H9 (cell line): ENCODE results near the gene SCTR. TPM values are rescaled to one million over a fixed set of nuclear protein-coding genes. Genes with fewer than 3 reads are reported as not detected.
"Not testable (repeated sequence)": the region's sequence is repeated elsewhere in the genome, so short reads cannot be mapped to it uniquely, and the experiment has no call there.

Source experiments
- DNase-seq: peaks from one replicate; pipeline ENCODE4 v3.0.0-alpha.2; 2017
- H2AFZ ChIP-seq: one replicate; pipeline ENCODE4 v1.6.1; 2013; ENCODE audit warnings: mild to moderate bottlenecking, low read length, control low read depth, moderate library complexity
- H2AK5ac ChIP-seq: 2 replicates; pipeline ENCODE4 v1.6.1; 2013; ENCODE audit warnings: low read length, control low read depth, mixed read lengths; ENCODE audit not compliant: insufficient read length
- H2BK120ac ChIP-seq: one replicate; pipeline ENCODE4 v1.6.1; 2013; ENCODE audit warnings: low read depth, mild to moderate bottlenecking, low read length, control low read depth, inconsistent platforms; ENCODE audit not compliant: poor library complexity, severe bottlenecking
- H2BK12ac ChIP-seq: 2 replicates; pipeline ENCODE4 v1.6.1; 2013; ENCODE audit warnings: low read length, control low read depth, mixed read lengths, low read depth; ENCODE audit not compliant: insufficient read length
- H2BK15ac ChIP-seq: 2 replicates; pipeline ENCODE4 v1.6.1; 2013; ENCODE audit warnings: low read depth, low read length, control low read depth
- H2BK20ac ChIP-seq: one replicate; pipeline ENCODE4 v1.6.1; 2013; ENCODE audit warnings: low read depth, mild to moderate bottlenecking, low read length, control low read depth, inconsistent platforms; ENCODE audit not compliant: poor library complexity, severe bottlenecking
- H2BK5ac ChIP-seq: 2 replicates; pipeline ENCODE4 v1.6.1; 2013; ENCODE audit warnings: low read length, control low read depth, mixed read lengths; ENCODE audit not compliant: insufficient read length
- H3K14ac ChIP-seq: 2 replicates; pipeline ENCODE4 v1.6.1; 2013; ENCODE audit warnings: low read length, control low read depth; ENCODE audit not compliant: insufficient read depth
- H3K18ac ChIP-seq: 2 replicates; pipeline ENCODE4 v1.6.1; 2013; ENCODE audit warnings: low read depth, mild to moderate bottlenecking, mixed read lengths, low read length, control low read depth; ENCODE audit not compliant: insufficient read length
- H3K23ac ChIP-seq: 2 replicates; pipeline ENCODE4 v1.6.1; 2013; ENCODE audit warnings: low read length, control low read depth, mixed read lengths, low read depth; ENCODE audit not compliant: insufficient read length
- H3K23me2 ChIP-seq: 2 replicates; pipeline ENCODE4 v1.6.1; 2013; ENCODE audit warnings: low read depth, mild to moderate bottlenecking, mixed read lengths, low read length, control low read depth; ENCODE audit not compliant: insufficient read length, poor library complexity, severe bottlenecking
- H3K27ac ChIP-seq: 2 replicates; pipeline ENCODE4 v1.5.1; 2013; ENCODE audit warnings: low read length, control low read depth, mixed read lengths, low read depth; ENCODE audit not compliant: insufficient read length
- H3K27me3 ChIP-seq: 2 replicates; pipeline ENCODE4 v1.6.1; 2013; ENCODE audit warnings: low read length, control low read depth, inconsistent platforms; ENCODE audit not compliant: insufficient read depth
- H3K4ac ChIP-seq: 2 replicates; pipeline ENCODE4 v1.6.1; 2013; ENCODE audit warnings: low read depth, mild to moderate bottlenecking, control low read depth, inconsistent platforms, low read length, moderate library complexity
- H3K4me1 ChIP-seq: 2 replicates; pipeline ENCODE4 v1.6.1; 2013; ENCODE audit warnings: low read length, control low read depth, inconsistent platforms; ENCODE audit not compliant: insufficient read depth
- H3K4me2 ChIP-seq: 2 replicates; pipeline ENCODE4 v1.6.1; 2013; ENCODE audit warnings: low read length, control low read depth, mixed read lengths; ENCODE audit not compliant: insufficient read length, insufficient read depth
- H3K56ac ChIP-seq: 2 replicates; pipeline ENCODE4 v1.6.1; 2013; ENCODE audit warnings: low read depth, mild to moderate bottlenecking, mixed read lengths, low read length, control low read depth; ENCODE audit not compliant: insufficient read length
- H3K79me1 ChIP-seq: 2 replicates; pipeline ENCODE4 v1.6.1; 2013; ENCODE audit warnings: low read depth, mild to moderate bottlenecking, moderate library complexity, low read length, control low read depth, inconsistent platforms; ENCODE audit not compliant: insufficient read depth, poor library complexity, severe bottlenecking
- H3K79me2 ChIP-seq: 2 replicates; pipeline ENCODE4 v1.6.1; 2013; ENCODE audit warnings: low read length, control low read depth, inconsistent platforms; ENCODE audit not compliant: insufficient read depth
- H3K9ac ChIP-seq: 2 replicates; pipeline ENCODE4 v1.6.1; 2013; ENCODE audit warnings: low read length, control low read depth, mixed read lengths; ENCODE audit not compliant: insufficient read length; ENCODE audit errors: extremely low read depth
- H3K9me3 ChIP-seq: one replicate; pipeline ENCODE4 v1.6.1; 2013; ENCODE audit warnings: low read depth, low read length, inconsistent platforms; ENCODE audit not compliant: control insufficient read depth
- H3T11ph ChIP-seq: one replicate; pipeline ENCODE4 v1.6.1; 2013; ENCODE audit warnings: mild to moderate bottlenecking, low read length, control low read depth, inconsistent platforms
- H4K20me1 ChIP-seq: one replicate; pipeline ENCODE4 v1.6.1; 2013; ENCODE audit not compliant: control insufficient read depth, insufficient read length, insufficient read depth
- H4K5ac ChIP-seq: 2 replicates; pipeline ENCODE4 v1.6.1; 2013; ENCODE audit warnings: low read depth, mild to moderate bottlenecking, mixed read lengths, low read length, control low read depth; ENCODE audit not compliant: insufficient read length
- H4K8ac ChIP-seq: replicated peaks from 2 replicates; pipeline ENCODE4 v1.6.1; 2013; ENCODE audit warnings: low read length, control low read depth, mixed read lengths, low read depth; ENCODE audit not compliant: insufficient read length
- H4K91ac ChIP-seq: 2 replicates; pipeline ENCODE4 v1.6.1; 2013; ENCODE audit warnings: low read depth, mild to moderate bottlenecking, moderate library complexity, mixed read lengths, low read length, control low read depth; ENCODE audit not compliant: insufficient read length
- H3K27ac Mint-ChIP-seq, 3 experiments: 2 replicates in 2 of 3; 3 replicates in 1 of 3; pipeline ENCODE4 v1.8.0; 2020 to 2021; ENCODE audit warnings: mixed read lengths in 3 of 3, mild to moderate bottlenecking in 1 of 3, moderate library complexity in 1 of 3
- H3K27me3 Mint-ChIP-seq: 2 replicates; pipeline ENCODE4 v1.8.0; 2021; ENCODE audit warnings: low read depth, mild to moderate bottlenecking, moderate library complexity, mixed read lengths
- H3K36me3 Mint-ChIP-seq, 3 experiments: 2 replicates in 2 of 3; 3 replicates in 1 of 3; pipeline ENCODE4 v1.8.0; 2020 to 2021; ENCODE audit warnings: low read depth in 3 of 3, mixed read lengths in 3 of 3; ENCODE audit not compliant: insufficient read depth in 1 of 3
- H3K4me1 Mint-ChIP-seq, 2 experiments: 2 replicates each; pipeline ENCODE4 v1.8.0; 2020; ENCODE audit warnings: mixed read lengths in 2 of 2
- H3K4me3 Mint-ChIP-seq, 2 experiments: 2 replicates in 1 of 2; 3 replicates in 1 of 2; pipeline ENCODE4 v1.8.0; 2020 to 2021; ENCODE audit warnings: mild to moderate bottlenecking in 2 of 2, mixed read lengths in 2 of 2, moderate library complexity in 1 of 2
- H3K9me3 Mint-ChIP-seq, 2 experiments: 2 replicates in 1 of 2; 3 replicates in 1 of 2; pipeline ENCODE4 v1.8.0; 2020; ENCODE audit warnings: mild to moderate bottlenecking in 2 of 2, mixed read lengths in 2 of 2, moderate library complexity in 1 of 2
- WGBS: extraction: QIAGEN DNeasy Blood & Tissue Kit; methylation state at CpG from one replicate; pipeline ENCODE4 v1.1.7; 2013; ENCODE audit warnings: missing lambda C conversion rate, low lambda C conversion rate, mixed read lengths; ENCODE audit not compliant: insufficient read length; ENCODE audit errors: extremely low coverage; 5-methylcytosine and 5-hydroxymethylcytosine counted together
- total RNA-seq: library from RNA; stranded (reverse); gene quantifications from 2 replicates; pipeline ENCODE4 v1.2.1, GENCODE V29; 2021
- TF ChIP-seq, protein P1 (sequence below): fragments of 200-600 bp; sonication (generic); conservative IDR thresholded peaks from 3 replicates; pipeline ENCODE4 v1.8.0; 2021; ENCODE audit warnings: antibody characterized with exemption, mild to moderate bottlenecking

Gene SCTR
- total RNA-seq, 1 experiment from 2014 or later, result not detected

DNA sequence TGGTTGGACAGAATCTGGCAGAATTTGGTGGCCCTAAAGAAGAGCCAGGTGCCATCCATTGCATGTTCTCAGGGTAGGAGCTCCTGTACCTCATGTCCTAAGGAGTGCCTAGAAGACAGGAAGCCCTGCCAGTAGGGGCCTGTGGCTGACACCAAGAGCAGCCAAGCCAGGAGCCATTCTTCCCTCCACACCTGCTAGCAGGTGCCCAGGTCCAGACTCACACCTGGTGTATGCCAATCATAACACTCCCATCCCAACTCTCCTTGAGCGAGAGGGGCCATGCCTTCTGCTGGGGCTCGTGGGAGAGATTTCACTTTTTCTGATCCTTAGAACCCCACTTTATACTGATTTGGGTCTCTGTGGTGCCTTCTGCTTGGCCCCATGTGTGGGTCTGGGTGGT, 119.1 kb downstream of the SCTR start:
- WGBS, result no CpG with 5 or more reads among the region's 2 CpGs
- Histone ChIP-seq H3K4me1 (no peaks in the 10 kb centered on the region; the same call in 1 of the 2 replicates), H2BK20ac (no peak overlapping the region), H3K14ac (no peak overlapping the region), H3K18ac (no peak overlapping the region), H2AFZ (no peak overlapping the region), H4K5ac (no peak overlapping the region), H3K23me2 (no peaks in the 10 kb centered on the region), H3K9me3 (no peaks in the 10 kb centered on the region), H2BK12ac (no peak overlapping the region), H4K8ac (no peak overlapping the region), H2BK120ac (no peak overlapping the region), H3K4ac (no peak overlapping the region), H2BK15ac (no peak overlapping the region), H4K20me1 (no peaks in the 10 kb centered on the region), H3K79me2 (no peaks in the 10 kb centered on the region), H3K56ac (no peak overlapping the region), H3K79me1 (no peaks in the 10 kb centered on the region), H2AK5ac (no peak overlapping the region), H3K23ac (no peak overlapping the region), H3K27ac (no peak overlapping the region), H4K91ac (no peak overlapping the region), H3K4me2 (no peak overlapping the region), H2BK5ac (no peak overlapping the region), H3K9ac (no peak overlapping the region), H3K27me3 (no peaks in the 10 kb centered on the region), H3T11ph (no peak overlapping the region)
- DNase-seq, result no peak
- TF ChIP-seq, protein P1, sequence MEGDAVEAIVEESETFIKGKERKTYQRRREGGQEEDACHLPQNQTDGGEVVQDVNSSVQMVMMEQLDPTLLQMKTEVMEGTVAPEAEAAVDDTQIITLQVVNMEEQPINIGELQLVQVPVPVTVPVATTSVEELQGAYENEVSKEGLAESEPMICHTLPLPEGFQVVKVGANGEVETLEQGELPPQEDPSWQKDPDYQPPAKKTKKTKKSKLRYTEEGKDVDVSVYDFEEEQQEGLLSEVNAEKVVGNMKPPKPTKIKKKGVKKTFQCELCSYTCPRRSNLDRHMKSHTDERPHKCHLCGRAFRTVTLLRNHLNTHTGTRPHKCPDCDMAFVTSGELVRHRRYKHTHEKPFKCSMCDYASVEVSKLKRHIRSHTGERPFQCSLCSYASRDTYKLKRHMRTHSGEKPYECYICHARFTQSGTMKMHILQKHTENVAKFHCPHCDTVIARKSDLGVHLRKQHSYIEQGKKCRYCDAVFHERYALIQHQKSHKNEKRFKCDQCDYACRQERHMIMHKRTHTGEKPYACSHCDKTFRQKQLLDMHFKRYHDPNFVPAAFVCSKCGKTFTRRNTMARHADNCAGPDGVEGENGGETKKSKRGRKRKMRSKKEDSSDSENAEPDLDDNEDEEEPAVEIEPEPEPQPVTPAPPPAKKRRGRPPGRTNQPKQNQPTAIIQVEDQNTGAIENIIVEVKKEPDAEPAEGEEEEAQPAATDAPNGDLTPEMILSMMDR, result no peak
- Mint-ChIP-seq H3K27me3 (peaks cover 2% of the 10 kb centered on the region), H3K9me3 (no peaks in the 10 kb centered on the region; a peak in 1 of 5 replicates), H3K4me3 (no peak overlapping the region), H3K27ac (no peak overlapping the region; a peak in 1 of 7 replicates), H3K4me1 (peaks cover 5 to 6% of the 10 kb centered on the region in 2 experiments; a peak in 2 of 4 replicates), H3K36me3 (no peaks in the 10 kb centered on the region)

DNA sequence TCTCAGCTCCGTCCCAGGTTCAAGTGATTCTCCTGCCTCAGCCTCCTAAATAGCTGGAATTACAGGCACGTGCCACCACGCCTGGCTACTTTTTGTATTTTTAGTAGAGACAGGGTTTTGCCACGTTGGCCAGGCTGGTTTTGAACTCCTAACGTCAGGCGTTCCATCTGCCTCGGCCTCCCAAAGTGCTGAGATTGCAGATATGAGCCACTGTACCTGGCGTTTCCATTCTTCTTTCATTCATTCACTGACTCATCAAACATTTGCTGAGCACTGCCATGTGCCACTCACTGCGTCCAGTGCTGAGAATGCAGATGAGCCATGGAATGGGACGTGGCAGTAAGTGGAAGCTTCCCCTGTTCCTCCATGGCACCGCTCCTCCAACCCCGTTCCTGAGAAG, 120.7 kb downstream of the SCTR start:
- H4K5ac ChIP-seq, H2BK20ac ChIP-seq, H3K79me1 ChIP-seq, H3K4me1 Mint-ChIP-seq, H3T11ph ChIP-seq, H4K91ac ChIP-seq, H3K4me1 ChIP-seq, H2AFZ ChIP-seq, H3K56ac ChIP-seq, H3K23ac ChIP-seq, H3K9ac ChIP-seq, H2BK5ac ChIP-seq, H3K4ac ChIP-seq, H3K36me3 Mint-ChIP-seq, H2BK120ac ChIP-seq, H2AK5ac ChIP-seq, H3K4me3 Mint-ChIP-seq, H3K27me3 Mint-ChIP-seq, H3K23me2 ChIP-seq, H3K27ac Mint-ChIP-seq, DNase-seq, H3K4me2 ChIP-seq, H3K9me3 ChIP-seq, H2BK12ac ChIP-seq, H2BK15ac ChIP-seq, H3K27me3 ChIP-seq, H3K14ac ChIP-seq, H3K27ac ChIP-seq, H4K20me1 ChIP-seq, H3K18ac ChIP-seq, H3K79me2 ChIP-seq, H4K8ac ChIP-seq, H3K9me3 Mint-ChIP-seq: not testable (repeated sequence)
- no CpG with 5 or more reads among the region's 12 CpGs for WGBS
